Erythroblast (primary cell): ENCODE measurements around the gene HSPB1.

ENCODE experiments used
- DNase-seq, 2 experiments: peaks; one replicate each; lab custom pipeline; 2025; lab: John Stamatoyannopoulos, UW
- GATA1 ChIP-seq: IDR thresholded peaks from 2 replicates; pipeline ENCODE4 v1.6.1; 2011; ENCODE audit warnings: low read depth, mild to moderate bottlenecking, control low read depth, low read length, moderate library complexity
- POLR2A ChIP-seq: IDR thresholded peaks from 2 replicates; pipeline ENCODE4 v1.6.1; 2011; ENCODE audit warnings: mild to moderate bottlenecking, low read length

The HSPB1 gene

GRCh38 chr7:76346097-76346496 lies 43.6 kb downstream of the HSPB1 start:
- TF ChIP-seq GATA1 (no peak), POLR2A (no peak)
- no peak for DNase-seq

DNA sequence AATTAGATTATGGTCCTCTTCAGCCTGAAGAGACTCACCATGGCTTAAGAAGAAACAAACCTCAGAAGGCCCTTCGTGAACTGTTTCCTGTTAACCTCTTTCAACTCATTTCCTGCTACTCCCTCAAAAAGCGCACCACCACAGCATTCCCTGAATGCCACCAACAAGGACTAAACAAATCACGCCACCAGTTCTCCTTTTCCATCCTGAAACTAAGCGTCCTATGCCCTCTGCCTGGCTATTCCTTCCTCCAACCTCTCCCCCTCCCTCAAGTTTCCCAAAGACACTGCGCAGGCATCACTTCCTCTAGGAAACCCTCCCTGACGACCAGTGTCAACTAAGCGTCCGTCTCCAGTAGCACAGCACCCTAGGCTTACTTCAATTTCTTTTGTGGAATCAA lies 44.3 kb downstream of the HSPB1 start:
- no peak for TF ChIP-seq POLR2A
- no peak for TF ChIP-seq GATA1
- DNase-seq, result no peak

DNA sequence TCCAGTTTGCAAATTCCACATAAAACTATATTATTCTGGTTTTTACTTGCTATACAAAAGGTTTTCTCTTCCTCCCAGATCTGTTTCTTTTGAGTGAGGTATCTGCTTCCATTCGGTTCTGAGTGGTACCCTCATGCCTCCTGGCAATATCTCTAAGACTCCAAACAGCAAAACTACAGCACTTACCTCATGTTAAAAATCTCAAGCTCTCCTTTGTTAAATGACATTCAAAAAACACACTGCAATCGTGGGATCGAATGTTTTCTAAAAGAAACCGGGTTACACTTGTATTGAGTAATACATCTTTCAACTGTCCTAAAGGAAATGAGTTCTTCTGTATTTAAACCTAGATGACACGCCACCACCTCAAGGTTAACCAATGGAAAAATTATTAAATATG lies 45.2 kb downstream of the HSPB1 start:
- no peak for DNase-seq
- TF ChIP-seq GATA1, result no peak
- TF ChIP-seq POLR2A, result no peak

- DNase-seq, result no peak
These were observed 46.9 kb downstream of the HSPB1 start for GRCh38 chr7:76349313-76349885.

DNA sequence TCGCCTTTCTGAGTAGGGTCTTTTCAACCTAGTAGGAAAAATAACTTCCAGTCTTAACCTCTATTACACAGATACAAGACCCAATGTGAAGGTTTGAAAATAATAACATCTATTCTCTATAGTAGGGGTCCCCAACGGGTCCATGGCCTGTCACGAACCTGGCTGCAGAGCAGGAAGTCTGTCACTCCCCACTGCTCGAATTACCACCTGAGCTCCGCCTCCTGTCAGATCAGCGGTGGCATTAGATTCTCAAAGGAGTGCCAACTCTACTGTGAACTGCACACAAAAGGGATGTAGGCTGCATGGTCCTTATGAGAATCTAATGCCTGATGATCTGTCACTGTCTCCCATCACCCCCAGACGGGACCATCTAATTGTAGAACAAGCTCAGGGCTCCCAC lies 48.9 kb downstream of the HSPB1 start:
- no peak for DNase-seq
- TF ChIP-seq GATA1 (no peak), POLR2A (no peak)

More at GRCh38 chr7:76349313-76349885, 46.9 kb downstream of the HSPB1 start:
- TF ChIP-seq POLR2A (no peak), GATA1 (no peak)

DNA sequence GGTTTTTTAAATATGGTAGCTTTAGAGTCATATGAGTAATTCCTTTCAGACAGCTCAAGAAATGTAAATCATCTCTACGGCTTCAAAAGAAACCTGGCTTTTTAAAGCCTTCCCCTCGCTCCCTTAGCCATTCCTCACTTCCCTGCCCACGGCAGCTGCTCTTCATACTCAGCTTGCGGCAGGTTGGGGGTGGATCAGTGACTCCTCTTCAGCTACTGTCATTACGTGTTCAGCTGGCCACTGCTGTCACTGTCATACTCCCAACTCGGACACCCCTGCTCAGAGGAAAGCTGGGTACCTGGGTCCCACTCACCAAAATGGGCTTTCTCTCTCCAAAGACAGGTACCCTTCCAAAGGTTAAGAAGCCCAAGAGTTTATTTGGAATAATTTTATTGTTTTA lies 49.7 kb downstream of the HSPB1 start:
- no peak for TF ChIP-seq POLR2A
- no peak for DNase-seq

GRCh38 chr7:76353744-76354143 lies 51.3 kb downstream of the HSPB1 start:
- TF ChIP-seq GATA1, result no peak
- no peak for TF ChIP-seq POLR2A
- no peak for DNase-seq
